Erythroblast (primary cell): ENCODE measurements around the gene CACNA1E.
"Not testable (repeated sequence)": the region's sequence is repeated elsewhere in the genome, so short reads cannot be mapped to it uniquely, and the experiment has no call there.

Source experiments
- DNase-seq, 2 experiments: peaks; one replicate each; lab custom pipeline; 2025; lab: John Stamatoyannopoulos, UW
- GATA1 ChIP-seq: IDR thresholded peaks from 2 replicates; pipeline ENCODE4 v1.6.1; 2011; ENCODE audit warnings: low read depth, mild to moderate bottlenecking, control low read depth, low read length, moderate library complexity
- POLR2A ChIP-seq: IDR thresholded peaks from 2 replicates; pipeline ENCODE4 v1.6.1; 2011; ENCODE audit warnings: mild to moderate bottlenecking, low read length

CACNA1E gene

GRCh38 chr1:181802466-181802865 is 319.1 kb downstream of the CACNA1E start:
- DNase-seq: no peak

GRCh38 chr1:181803421-181803820 is 320.1 kb downstream of the CACNA1E start:
- no peak for DNase-seq

More at GRCh38 chr1:181802466-181802865, 319.1 kb downstream of the CACNA1E start:
- TF ChIP-seq POLR2A: no peak
- no peak for TF ChIP-seq GATA1

GRCh38 chr1:181804989-181805388 is 321.7 kb downstream of the CACNA1E start:
- no peak for DNase-seq
- TF ChIP-seq GATA1 (no peak), POLR2A (no peak)

More at GRCh38 chr1:181803421-181803820, 320.1 kb downstream of the CACNA1E start:
- TF ChIP-seq GATA1 (no peak), POLR2A (no peak)

GRCh38 chr1:181806746-181807145 is 323.4 kb downstream of the CACNA1E start:
- TF ChIP-seq GATA1 (no peak), POLR2A (no peak)
- no peak for DNase-seq

- TF ChIP-seq POLR2A (no peak), GATA1 (no peak)
- DNase-seq: no peak
These were observed 323.9 kb downstream of the CACNA1E start for GRCh38 chr1:181807251-181807650.

- DNase-seq: no peak
- TF ChIP-seq POLR2A (no peak), GATA1 (no peak)
These were observed 326.8 kb downstream of the CACNA1E start for GRCh38 chr1:181809991-181810545.

GRCh38 chr1:181812208-181812607 is 328.9 kb downstream of the CACNA1E start:
- DNase-seq: no peak
- TF ChIP-seq GATA1 (no peak), POLR2A (no peak)

- DNase-seq: no peak
- TF ChIP-seq GATA1: no peak
- no peak for TF ChIP-seq POLR2A
These were observed 329.9 kb downstream of the CACNA1E start for GRCh38 chr1:181813266-181813665.

GRCh38 chr1:181816608-181817007 is 333.3 kb downstream of the CACNA1E start:
- no peak for DNase-seq

GRCh38 chr1:181817091-181817490 is 333.8 kb downstream of the CACNA1E start:
- TF ChIP-seq POLR2A (no peak), GATA1 (no peak)
- DNase-seq: no peak

More at GRCh38 chr1:181816608-181817007, 333.3 kb downstream of the CACNA1E start:
- TF ChIP-seq GATA1: no peak

GRCh38 chr1:181818459-181818858 is 335.1 kb downstream of the CACNA1E start:
- TF ChIP-seq POLR2A: no peak
- TF ChIP-seq GATA1: no peak
- no peak for DNase-seq

- no peak for DNase-seq
- TF ChIP-seq GATA1 (no peak), POLR2A (no peak)
These were observed 335.6 kb downstream of the CACNA1E start for GRCh38 chr1:181818943-181819342.

GRCh38 chr1:181821701-181822100 is 338.4 kb downstream of the CACNA1E start:
- TF ChIP-seq POLR2A: no peak
- TF ChIP-seq GATA1: no peak

GRCh38 chr1:181832173-181832880 is 349.0 kb downstream of the CACNA1E start:
- not testable (repeated sequence) for DNase-seq

More at GRCh38 chr1:181821701-181822100, 338.4 kb downstream of the CACNA1E start:
- DNase-seq: no peak

- TF ChIP-seq GATA1 (no peak), POLR2A (no peak)
- DNase-seq: no peak
These were observed 362.8 kb downstream of the CACNA1E start for GRCh38 chr1:181846001-181846645.

GRCh38 chr1:181846681-181847080 is 363.4 kb downstream of the CACNA1E start:
- TF ChIP-seq GATA1: no peak
- TF ChIP-seq POLR2A: no peak
- DNase-seq: no peak
